ENCODE results near the gene NQO2.
"Not testable (repeated sequence)": the region's sequence is repeated elsewhere in the genome, so short reads cannot be mapped to it uniquely, and the experiment has no call there.

Gene NQO2

DNA sequence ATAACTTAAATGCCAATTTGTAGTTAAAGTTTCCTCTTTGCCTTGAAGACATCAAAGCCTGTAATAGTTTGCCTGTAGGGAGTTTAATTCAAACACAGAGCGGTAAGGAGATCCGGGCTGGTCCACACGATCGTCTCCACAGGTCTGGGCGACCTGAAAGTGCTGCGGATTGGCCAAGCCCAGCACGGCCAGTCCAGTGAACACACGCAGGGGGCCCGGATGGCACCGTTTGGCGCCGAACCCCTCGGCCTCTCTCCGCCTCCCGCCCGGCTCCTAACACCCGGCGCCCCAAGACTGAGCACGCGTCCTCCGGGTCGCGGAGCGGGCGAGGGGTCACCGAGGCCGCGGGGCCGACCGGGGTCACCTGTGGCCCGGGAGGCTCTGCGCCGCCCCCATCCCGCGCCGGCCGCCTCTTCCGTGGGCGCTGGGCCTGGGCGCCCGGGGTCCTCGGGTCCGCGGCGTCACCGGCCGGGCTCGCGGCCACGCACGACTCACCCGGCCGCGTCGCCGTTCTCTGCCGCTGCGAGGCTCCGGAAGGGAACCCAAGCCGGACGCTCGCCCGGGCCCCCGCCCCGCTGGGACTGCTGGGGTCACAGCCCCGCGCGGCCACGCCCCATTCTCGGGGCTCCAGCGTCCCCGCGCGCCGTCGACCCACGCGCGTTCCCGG lies 28.8 kb upstream of the NQO2 start:
- peak; percentile 75 for DNase-seq

DNA sequence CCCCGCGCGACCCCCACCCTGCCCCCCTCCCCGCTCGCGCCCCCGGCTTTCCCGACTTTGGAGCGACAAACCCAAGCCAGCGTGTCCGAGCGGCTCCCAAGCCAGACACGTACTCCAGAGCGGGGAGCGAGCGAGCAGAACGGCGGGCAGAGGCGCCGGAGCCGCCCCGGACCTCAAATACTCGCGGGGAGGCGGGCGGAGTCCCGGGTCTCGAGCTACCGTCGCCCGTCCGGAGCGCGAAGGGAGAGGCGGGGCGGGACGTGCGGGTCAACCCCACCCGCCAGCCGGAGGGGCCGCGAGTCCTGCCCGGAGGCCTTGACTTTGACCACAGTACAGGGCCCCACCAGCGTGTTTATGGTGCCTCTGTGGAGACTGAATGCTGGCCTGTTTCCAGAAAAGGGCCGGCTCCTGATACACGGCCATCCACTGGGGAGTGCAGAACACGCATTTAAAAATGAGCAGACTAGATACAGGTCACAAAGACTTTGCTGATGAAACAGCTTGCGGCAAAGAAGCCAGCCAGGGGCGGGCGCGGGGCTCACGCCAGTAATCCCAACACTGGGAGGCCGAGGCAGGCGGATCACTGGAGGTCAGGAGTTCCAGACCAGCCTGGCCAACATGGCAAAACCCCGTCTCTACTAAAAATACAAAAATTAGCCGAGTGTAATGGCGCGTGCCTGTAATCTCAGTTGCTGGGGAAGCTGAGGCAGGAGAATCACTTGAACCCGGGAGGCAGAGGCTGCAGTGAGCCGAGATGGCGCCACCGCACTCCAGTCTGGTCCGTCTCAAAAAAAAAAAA lies 28.1 kb upstream of the NQO2 start, which contains the start of gene SERPINB6:
SERPINB6 (minus strand) TSS at position 148 of the 799 bp plus-strand sequence. CDS start 12,235 bp downstream, outside the sequence.
- DNase-seq: peak; percentile 74

DNA sequence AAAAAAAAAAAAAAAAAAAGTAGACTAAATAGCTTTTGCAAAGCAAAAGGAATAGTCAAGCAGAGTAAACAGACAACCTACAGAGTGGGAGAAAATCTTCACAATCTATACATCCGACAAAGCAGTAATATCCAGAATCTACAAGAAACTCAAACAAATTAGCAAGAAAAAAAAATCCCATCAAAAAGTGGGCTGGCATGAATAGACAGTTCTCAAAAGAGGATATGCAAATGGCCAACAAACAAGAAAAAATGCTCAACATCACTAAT lies 27.5 kb upstream of the NQO2 start:
- DNase-seq: not testable (repeated sequence)

DNA sequence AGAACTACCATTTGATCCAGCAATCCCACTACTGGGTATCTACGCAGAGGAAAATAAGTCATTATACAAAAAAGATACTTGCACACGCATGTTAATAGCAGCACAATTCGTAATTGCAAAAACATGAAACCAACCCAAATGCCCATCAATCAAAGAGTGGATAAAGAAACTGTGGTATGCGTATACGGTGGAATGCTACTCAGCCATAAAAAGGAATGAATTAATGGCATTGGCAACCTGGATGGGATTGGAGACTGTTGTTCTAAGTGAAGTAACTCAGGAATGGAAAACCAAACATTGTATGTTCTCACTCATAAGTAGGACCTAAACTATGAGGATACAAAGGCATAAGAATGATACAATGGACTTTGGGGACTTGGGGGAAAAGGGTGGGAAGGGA lies 27.0 kb upstream of the NQO2 start:
- DNase-seq: not testable (repeated sequence)

DNA sequence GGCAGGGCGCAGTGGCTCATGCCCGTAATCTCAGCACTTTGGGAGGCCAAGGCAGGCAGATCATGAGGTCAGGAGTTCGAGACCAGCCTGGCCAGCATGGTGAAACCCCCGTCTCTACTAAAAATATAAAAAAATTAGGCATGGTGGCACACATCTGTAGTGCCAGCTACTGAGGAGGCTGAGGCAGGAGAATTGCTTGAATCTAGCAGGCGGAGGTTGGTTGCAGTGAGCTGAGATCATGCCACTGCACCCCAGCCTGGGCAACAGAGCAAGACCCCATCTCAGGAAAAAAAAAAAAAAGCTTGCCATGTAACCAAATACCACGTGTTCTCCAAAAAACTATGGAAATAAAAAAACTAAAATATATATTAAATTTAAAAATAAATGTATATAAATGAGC lies 26.5 kb upstream of the NQO2 start:
- DNase-seq: not testable (repeated sequence)

DNA sequence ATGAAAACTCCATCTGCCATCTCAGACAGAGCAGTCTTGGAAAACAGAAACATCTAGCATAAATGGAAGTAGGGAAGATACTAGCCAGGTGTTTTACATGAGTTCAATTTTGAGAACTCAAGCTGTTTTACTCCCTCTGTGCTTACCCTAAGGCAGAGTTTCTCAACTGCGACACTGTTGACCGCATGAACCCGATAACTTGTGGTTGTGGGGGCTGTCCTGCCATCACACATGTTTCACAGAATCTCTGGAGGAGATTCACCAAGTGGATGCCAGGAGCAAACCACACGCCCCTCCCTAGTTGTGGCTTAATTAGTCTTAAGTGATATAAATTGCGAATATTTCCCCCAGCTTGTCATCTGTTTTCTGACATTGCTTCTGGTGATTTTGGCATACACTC lies 26.0 kb upstream of the NQO2 start:
- peak; percentile 95 for DNase-seq

DNA sequence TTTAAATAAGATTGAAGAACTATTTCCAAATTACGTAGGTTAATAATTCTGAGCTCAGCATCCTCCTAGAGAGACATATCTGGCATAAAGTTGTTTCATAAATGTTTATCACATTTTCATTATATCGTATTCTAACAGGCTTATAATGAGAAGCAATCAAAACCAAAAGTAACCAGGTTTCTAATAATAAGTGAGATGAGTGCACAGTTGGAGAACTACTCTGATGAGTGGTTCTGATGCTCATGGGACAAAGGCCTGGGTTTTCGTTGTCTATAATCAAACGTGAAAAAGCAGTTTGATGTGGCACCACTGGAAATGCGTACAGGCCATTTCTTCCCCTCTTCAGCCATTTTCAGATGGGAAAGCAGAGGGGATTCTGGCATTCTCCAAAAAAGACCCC lies 23.6 kb upstream of the NQO2 start:
- no peak for DNase-seq

DNA sequence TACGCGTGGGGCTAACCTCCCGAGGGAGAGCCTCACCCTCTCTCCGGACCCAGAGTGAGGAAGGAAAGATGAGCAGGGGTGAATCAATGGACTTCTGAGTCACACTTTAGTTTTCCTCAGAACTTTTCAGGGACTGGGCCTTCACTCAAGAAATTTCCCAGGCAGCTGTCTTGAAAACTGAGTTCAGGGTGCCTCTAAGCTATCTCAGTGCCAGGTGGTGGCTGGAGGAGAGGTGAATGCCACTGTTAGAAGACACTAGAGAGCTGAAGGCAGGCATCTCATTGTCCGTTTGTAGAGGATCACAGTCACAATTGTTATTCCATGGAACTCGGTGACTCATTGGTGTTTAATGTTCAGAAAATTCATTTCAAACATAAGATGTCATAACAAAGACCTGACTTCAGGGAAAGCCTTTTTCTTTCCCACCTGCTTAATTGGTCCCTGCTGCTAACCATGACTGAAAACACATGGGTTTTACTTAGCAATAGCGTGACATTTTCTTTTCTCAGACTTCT lies 23.1 kb upstream of the NQO2 start:
- DNase-seq: no peak

DNA sequence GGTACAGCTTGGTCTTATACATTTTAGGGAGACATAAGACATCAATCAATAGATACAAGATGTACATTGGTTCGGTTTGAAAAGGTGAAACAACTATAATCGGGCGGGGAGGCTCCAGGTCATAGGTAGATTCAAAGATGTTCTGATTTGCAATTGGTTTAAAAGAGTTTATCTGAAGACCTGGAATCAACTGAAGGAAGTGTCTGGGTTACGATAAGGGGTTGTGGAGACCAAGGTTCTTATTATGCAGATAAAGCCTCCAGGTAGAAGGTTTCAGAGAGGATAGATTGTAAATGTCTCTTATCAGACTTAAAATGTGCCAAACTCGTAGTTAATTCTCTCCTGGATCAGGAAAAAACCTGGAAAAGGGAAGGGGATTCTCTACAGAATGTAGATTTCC lies 22.4 kb upstream of the NQO2 start:
- no peak for DNase-seq

DNA sequence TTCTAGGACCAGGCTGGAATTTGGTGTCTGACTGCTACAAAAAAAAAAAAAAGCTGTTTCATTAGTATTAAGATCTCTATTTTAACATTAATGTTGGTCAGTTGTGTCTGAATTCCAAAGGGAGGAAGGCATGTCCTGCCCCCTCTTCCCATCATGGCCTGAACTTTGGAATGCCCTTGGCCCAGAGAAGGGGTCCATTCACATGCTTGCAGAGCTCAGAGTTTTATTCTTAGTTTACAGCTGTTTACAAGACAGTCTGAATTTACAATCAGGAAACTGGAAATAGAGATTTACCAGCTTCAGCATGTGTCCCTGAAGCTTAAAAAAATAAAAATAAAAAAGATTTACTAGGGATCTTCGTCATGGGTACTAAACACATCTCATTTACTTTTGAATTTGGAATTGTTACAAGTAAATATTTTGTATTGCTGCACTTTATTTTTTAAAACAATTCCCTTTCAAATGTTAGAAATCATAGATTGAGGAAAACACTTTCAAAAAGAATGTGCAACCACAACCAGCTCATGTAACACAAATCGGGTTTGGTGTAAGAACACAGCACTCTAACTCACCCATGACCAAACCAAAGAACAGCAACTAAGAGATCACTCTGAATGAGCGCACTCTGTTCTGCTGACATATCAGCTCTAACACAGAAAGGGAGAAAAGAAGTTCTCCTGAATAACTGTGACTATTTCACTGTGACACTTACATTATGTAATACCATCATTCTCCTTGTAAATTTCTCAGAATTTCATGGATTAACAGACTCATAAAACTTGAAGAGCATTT lies 21.7 kb upstream of the NQO2 start:
- DNase-seq: no peak

DNA sequence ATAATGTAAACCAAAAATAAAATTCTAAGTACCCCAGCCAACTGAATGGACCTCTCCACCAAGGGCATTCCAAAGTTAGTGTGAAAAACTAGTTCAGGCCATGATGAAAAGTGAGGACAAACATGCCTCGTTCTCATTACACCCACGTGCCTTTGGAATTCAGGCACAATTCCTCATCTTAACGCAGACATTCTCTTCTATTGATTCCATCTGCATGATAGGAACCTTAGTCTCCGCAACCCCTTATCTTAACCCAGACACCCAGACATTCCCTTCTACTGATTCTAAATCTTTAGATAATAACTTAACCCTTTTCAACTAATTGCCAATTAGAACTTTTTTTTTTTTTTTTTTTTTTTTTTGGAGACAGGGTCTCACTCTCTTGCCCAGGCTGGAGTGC lies 20.8 kb upstream of the NQO2 start:
- no peak for DNase-seq

DNA sequence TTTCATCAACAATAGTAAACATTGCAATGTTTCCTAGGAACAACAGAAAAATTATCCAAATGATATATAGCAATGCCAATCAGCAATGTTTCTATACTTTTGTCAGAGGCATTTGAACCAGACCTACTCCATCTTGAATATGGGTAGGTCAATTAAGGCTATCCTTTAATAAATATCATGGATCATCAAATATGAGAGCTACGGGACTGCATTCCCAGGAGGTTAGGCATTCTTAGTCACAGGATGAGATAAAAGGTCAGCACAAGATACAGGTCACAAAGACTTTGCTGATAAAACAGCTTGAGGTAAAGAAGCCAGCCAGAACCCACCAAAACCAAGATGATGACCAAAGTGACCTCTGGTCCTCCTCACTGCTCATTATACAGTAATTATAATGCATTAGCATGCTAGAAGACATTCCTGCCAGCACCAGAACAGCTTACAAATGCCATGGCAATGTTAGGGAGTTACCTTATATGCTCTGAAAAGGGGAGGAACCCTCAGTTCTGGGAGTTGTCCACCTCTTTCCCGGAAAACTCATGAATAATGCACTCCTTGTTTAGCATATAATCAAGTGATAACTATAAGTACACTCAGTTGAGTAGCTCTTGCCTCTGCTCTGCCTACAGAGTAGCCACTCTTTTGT lies 19.8 kb upstream of the NQO2 start:
- peak; percentile 34 for DNase-seq

DNA sequence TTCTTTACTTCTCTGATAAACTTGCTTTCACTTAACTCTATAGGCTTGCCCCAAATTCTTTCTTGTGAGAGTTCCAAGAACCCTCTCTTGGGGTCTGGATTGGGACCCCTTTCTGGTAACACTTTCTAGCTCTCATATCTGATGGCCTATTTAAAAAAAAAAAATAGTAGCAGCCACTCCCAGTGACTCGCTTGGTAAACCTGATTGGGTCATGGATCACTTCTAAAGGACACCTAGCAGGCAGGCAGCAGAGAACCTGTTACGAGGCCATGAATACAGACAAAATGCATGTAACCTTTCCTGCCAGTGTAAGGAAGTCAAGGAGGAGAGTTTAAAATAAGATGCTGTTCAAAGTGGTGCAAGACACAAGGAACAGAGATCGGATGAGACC lies 19.2 kb upstream of the NQO2 start:
- no peak for DNase-seq

DNA sequence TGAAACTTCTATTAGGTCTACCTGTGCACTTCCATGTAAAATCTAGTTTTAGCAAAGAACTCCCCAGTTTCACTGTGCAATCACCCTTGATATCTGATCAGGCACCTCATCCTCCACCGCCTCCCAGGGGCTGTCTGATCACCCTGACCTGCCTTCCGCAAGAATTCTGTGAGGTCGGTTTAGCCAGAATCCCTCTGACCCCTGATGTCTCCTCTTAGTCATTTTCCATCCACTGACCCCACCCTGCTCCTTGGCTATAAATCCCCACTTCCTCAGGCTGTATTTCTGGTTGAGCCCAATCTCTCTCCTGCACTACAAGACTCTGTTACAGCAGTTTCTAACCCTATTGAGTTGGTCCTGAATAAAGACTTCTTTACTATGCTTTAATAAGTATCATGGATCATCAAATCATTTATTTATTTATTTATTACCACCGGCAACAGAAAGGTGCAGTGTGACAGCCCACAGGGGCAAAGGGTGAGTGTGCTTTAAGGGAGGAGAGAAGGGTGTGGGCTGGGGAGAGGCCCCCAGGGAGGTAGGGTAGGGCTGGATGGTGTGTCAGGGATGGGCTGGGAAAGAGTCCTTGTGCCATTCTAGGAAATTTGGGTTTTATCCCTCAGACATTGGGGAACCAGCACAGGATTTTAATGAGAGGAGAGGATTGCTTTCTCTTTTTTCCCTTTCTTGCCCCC lies 17.1 kb upstream of the NQO2 start:
- DNase-seq: no peak

DNA sequence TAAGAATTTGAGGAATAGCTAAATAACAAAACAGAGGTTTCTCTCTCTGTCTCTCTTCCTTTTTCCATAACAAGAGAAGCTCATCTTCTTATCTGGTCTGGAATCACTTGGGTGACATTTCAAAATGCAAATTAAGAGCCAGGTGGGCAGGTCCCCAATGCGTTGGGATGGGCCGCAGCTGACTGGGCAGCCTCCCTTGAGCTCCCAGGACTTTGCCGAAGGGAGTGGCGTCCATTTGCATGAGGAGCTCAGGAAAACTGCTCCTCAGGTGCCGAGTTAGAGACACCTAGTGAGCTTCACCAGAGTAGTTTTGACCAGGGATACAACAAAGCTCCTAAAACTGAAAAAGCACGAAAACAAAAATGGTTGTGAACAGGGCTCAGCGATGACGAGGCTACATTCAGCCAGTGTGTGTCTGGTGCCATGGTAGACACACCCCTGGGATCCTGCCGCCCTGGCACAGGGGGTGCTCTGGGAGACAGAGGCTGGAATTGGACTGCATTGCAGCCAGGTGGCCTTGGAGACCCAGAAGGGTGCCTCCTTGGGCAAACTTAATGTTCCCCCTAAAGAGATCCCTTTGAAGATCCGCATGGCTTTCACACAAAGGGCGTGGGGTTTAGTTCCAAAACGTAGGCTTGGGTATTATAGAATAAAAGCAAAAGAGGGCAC lies 14.8 kb upstream of the NQO2 start:
- no peak for DNase-seq

DNA sequence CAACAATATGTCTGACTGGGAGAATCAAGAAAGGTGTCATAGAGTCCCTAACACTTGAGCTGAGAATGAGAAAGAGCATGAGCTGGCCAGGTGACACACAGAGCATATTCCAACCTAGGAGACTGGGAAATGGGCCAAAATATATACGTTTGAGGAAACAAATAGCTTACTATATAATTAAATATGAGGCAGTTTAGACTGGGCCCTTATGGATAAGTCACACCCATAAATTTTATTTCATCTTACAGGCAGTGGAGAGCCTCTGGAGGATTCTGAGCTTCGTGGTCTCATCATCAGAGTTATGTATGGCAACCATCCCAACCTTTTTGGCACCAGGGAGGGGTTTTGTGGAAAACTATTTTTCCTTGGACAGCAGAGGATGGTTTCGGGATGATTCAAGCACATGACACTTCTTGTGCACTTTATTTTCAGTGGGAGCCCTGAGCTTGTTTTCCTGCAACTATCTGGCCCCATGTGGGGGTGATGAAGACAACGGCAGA lies 12.9 kb upstream of the NQO2 start:
- no peak for DNase-seq

DNA sequence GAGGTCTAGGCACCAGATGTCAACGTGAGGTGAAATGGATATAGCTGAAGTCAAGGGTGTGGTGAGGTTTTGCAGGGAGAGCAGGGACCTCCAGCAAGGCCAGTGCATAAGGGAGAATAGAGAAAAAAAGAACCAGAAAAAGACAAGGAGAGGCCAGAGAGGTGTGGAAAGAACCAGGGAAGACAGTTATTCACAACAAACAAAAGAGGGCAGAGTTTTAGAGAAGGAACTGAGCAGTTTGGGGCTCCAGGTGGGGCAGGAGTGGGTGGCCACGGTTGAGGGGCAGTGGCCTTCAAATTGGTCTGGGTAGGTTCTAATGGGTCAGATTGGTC lies 11.6 kb upstream of the NQO2 start:
- peak; percentile 31 for DNase-seq

DNA sequence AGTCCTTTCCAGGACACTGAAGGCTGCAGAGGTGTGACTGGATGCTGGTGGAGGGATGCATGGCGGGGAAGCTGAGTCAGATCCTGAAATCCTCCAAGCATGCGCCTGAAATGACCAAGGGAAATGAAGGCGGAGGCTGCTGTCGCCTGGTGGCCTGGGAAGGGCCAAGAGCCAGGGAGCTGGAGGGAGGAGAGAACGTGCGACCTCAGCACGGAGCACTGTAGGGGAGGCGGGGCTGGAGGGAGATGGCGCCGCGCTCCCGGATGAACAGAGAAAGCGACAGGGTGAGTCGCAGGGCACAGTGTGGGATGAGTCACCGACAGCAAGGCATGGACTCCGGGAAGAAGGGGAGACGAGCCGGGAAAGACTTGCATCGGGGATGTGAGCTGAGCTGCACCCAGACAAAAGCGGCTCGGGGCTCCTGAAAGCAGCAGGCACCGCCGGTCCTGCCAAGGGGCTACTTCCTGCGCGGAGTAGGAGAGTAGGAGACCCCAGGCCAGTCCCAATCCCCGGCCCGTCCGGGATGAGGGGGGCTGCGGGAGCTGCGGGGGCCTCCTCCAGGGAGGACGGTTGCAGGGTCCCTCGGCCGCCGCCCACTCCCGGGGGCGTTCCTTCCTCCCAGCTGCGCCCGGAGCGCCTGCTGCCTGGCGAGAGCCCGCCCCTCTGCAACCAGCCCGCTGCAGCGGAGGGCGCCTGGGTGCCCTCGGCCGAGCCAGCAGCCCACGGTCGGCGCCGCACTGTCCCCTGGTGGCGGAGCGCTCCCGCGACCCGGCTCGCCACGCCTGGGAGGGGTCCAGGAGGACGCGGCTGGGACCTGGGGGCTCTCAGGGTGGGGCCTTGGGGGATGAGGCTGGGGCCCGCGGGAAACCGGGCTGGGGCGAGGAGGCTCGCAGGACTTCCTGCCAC lies 11.0 kb upstream of the NQO2 start:
- peak; percentile 94 for DNase-seq

DNA sequence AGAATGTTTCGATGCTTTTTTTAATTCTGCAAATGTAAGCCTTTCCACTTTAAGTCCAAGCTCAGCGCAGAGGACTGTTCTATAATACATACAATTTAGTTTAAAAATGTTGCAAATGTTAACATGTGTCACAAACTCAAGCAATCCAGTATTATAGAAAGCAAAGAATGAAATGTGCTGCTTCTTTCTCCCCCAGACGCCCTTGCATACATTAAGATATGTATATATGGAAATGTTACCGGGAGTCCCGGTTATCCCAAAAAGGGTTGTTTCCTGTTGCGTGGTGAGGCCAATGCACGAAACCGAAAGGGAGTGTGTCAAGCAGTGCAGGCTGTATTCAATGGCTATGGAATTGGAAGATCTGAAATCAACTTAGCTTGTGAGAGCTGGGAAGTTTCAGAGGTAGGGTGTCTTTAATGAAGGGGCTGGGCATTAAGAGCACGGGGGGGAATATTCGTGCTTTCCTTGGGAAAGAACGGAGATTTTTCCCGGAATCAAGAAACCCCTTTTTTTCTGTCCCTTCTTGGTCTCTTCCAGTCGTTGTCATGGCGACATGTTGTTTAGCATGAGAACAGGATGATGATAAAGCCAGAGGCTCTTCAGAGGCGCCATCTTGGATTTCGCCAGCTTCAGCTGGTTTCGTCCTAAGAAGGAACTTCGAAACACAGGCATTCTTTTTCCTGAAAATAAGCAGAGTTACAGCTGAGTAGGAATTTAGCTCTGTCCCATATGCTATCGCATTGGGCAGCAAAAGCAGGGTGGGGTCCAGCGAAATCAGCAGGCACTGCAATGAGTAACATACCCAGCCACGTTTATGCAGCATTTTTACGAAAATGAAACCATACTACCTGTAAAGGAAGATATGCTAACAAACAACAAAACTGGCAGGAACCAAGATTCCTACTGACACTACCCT lies 10.1 kb upstream of the NQO2 start:
- DNase-seq: peak; percentile 98

All from hematopoietic multipotent progenitor cell treated with erythropoietin and hydrocortisone succinate and interleukin-3 and kit ligand, for 4 days (in vitro differentiated cells).